ENCODE measurements around the gene C2CD3. TPM values are rescaled to one million over a fixed set of nuclear protein-coding genes. Genes with fewer than 3 reads are reported as not detected.

C2CD3 gene
- total RNA-seq, 6 donors from 2014 or later, result 21.4 to 55.5 (median 26.6) TPM

GRCh38 chr11:74023276-74023675, 147.5 kb downstream of the C2CD3 start:
- TF ChIP-seq POLR2A (IDR thresholded peaks at IDR 0.05) (no peak), POLR2AphosphoS5 (IDR thresholded peaks at IDR 0.05) (no peak), CTCF (IDR thresholded peaks at IDR 0.05) (no peak), EP300 (IDR thresholded peaks at IDR 0.05) (no peak)
- peaks cover 17 to 34% (median 23%) of the 10 kb centered on the region in 4 donors for H3K4me1 ChIP-seq

GRCh38 chr11:74022546-74022945, 148.3 kb downstream of the C2CD3 start:
- Histone ChIP-seq H3K9me3 (no peaks in the 10 kb centered on the region), H3K36me3 (peaks cover 0 to 4% (median 2%) of the 10 kb centered on the region in 4 donors), H3K4me1 (peaks cover 23 to 42% (median 31%) of the 10 kb centered on the region in 4 donors), H3K27ac (no peak overlapping the region), H3K27me3 (no peaks in the 10 kb centered on the region), H3K4me3 (no peak overlapping the region)
- WGBS, 2 donors, result 74 to 77% methylated on average over 6 of the region's 6 CpGs
- ATAC-seq (ENCODE audit: low FRiP score in 2 of 2) (peak in 1 of 2 donors; percentile 9), DNase-seq (no peak)
- TF ChIP-seq POLR2AphosphoS5 (IDR thresholded peaks at IDR 0.05), result no peak
- TF ChIP-seq EP300 (IDR thresholded peaks at IDR 0.05), result no peak
- TF ChIP-seq POLR2A (IDR thresholded peaks at IDR 0.05), result no peak
- TF ChIP-seq CTCF (IDR thresholded peaks at IDR 0.05), result no peak

More at GRCh38 chr11:74023276-74023675, 147.5 kb downstream of the C2CD3 start:
- no peak for DNase-seq
- Histone ChIP-seq H3K4me3 (no peak overlapping the region), H3K27me3 (no peaks in the 10 kb centered on the region), H3K9me3 (no peaks in the 10 kb centered on the region), H3K27ac (no peak overlapping the region), H3K36me3 (peaks cover 0 to 8% (median 4%) of the 10 kb centered on the region in 4 donors)
- ATAC-seq (ENCODE audit: low FRiP score in 2 of 2), result peak in 1 of 2 donors; percentile 39

- DNase-seq (no peak), ATAC-seq (ENCODE audit: low FRiP score in 2 of 2) (no peak)
- peaks cover 0 to 4% (median 2%) of the 10 kb centered on the region in 4 donors for H3K36me3 ChIP-seq
- H3K27ac ChIP-seq, result peak overlapping the region in 1 of 4 donors; percentile 14
- no peak for TF ChIP-seq POLR2A (IDR thresholded peaks at IDR 0.05)
- no peak for TF ChIP-seq EP300 (IDR thresholded peaks at IDR 0.05)
- no peak for TF ChIP-seq CTCF (IDR thresholded peaks at IDR 0.05)
- TF ChIP-seq POLR2AphosphoS5 (IDR thresholded peaks at IDR 0.05), result no peak
- H3K4me1 ChIP-seq, result peaks cover 23 to 46% (median 34%) of the 10 kb centered on the region in 4 donors
- 96% methylated on average over 6 of the region's 6 CpGs for WGBS, 2 donors
- no peaks in the 10 kb centered on the region for H3K9me3 ChIP-seq
- no peaks in the 10 kb centered on the region for H3K27me3 ChIP-seq
- H3K4me3 ChIP-seq, result no peak overlapping the region
Measured at GRCh38 chr11:74021998-74022397, 148.8 kb downstream of the C2CD3 start.

- WGBS, 2 donors, result 66 to 72% methylated on average over 4 of the region's 4 CpGs
- H3K27me3 ChIP-seq, result no peaks in the 10 kb centered on the region
- H3K9me3 ChIP-seq, result no peaks in the 10 kb centered on the region
- H3K4me1 ChIP-seq, result peaks cover 23 to 47% (median 33%) of the 10 kb centered on the region in 4 donors
- H3K27ac ChIP-seq, result peak overlapping the region; percentile 73 to 86 (median 82)
- H3K36me3 ChIP-seq, result peaks cover 0 to 7% (median 2%) of the 10 kb centered on the region in 4 donors
- DNase-seq (no peak), ATAC-seq (ENCODE audit: low FRiP score in 2 of 2) (peak in 1 of 2 donors; percentile 20)
- TF ChIP-seq POLR2AphosphoS5 (IDR thresholded peaks at IDR 0.05), result peak in 1 of 2 donors; percentile 11
- peak in 1 of 4 donors; percentile 24 for TF ChIP-seq POLR2A (IDR thresholded peaks at IDR 0.05)
- no peak for TF ChIP-seq CTCF (IDR thresholded peaks at IDR 0.05)
- H3K4me3 ChIP-seq, result no peak overlapping the region
Measured at GRCh38 chr11:74020539-74020938, 150.3 kb downstream of the C2CD3 start.

- WGBS, 2 donors, result 59 to 86% methylated on average over 4 of the region's 4 CpGs
- peaks cover 0 to 10% (median 4%) of the 10 kb centered on the region in 4 donors for H3K36me3 ChIP-seq
- no peak for DNase-seq
- H3K27me3 ChIP-seq, result no peaks in the 10 kb centered on the region
- TF ChIP-seq CTCF (IDR thresholded peaks at IDR 0.05), result no peak
- no peak for TF ChIP-seq EP300 (IDR thresholded peaks at IDR 0.05)
- no peak for TF ChIP-seq POLR2A (IDR thresholded peaks at IDR 0.05)
- TF ChIP-seq POLR2AphosphoS5 (IDR thresholded peaks at IDR 0.05), result no peak
- ATAC-seq (ENCODE audit: low FRiP score in 2 of 2), result no peak
- H3K9me3 ChIP-seq, result no peaks in the 10 kb centered on the region
- peak overlapping the region; percentile 73 to 86 (median 82) for H3K27ac ChIP-seq
- peaks cover 23 to 45% (median 32%) of the 10 kb centered on the region in 4 donors for H3K4me1 ChIP-seq
- H3K4me3 ChIP-seq, result no peak overlapping the region
Measured at GRCh38 chr11:74019860-74020259, 150.9 kb downstream of the C2CD3 start.

Data from upper lobe of left lung (tissue), 6 donors.